CD4-positive, alpha-beta T cell (primary cell): ENCODE results near the gene PDE9A. TPM values are rescaled to one million over a fixed set of nuclear protein-coding genes. Genes with fewer than 3 reads are reported as not detected.

ENCODE experiments used
- ATAC-seq: fragments of 200-7000 bp; cut with Tn5 transposase; one replicate; pipeline ENCODE4 v1.10.0; 2022; ENCODE audit warnings: mild to moderate bottlenecking; ENCODE audit not compliant: poor library complexity
- CTCF ChIA-PET: fragments of 350-600 bp; sonication (Branson Sonifier 250); formaldehyde crosslinking; loops from one replicate; lab custom pipeline; 2021; ENCODE audit warnings: antibody characterized with exemption, inconsistent platforms; lab: Charles Lee
- POLR2A ChIA-PET: fragments of 350-600 bp; sonication (Branson Sonifier 250); formaldehyde crosslinking; loops from one replicate; lab custom pipeline; 2021; ENCODE audit warnings: antibody characterized with exemption, inconsistent platforms; lab: Charles Lee
- DNase-seq, 14 experiments: peaks; one replicate each; pipeline ENCODE4 v3.0.0-alpha.2; 2013 to 2020; ENCODE audit warnings: mixed read lengths in 2 of 14
- H3K27ac ChIP-seq, 2 donors: one replicate each; pipeline versions ENCODE4 v1.5.1 to v1.7.0; 2013; ENCODE audit warnings: low read length in 2 of 2, low read depth in 1 of 2, mild to moderate bottlenecking in 1 of 2
- H3K27me3 ChIP-seq, 2 experiments: 1 replicate in 1 of 2; 2 replicates in 1 of 2; pipeline versions ENCODE4 v1.6.1 to v1.7.0; 2013; ENCODE audit warnings: low read length in 2 of 2, control low read depth in 1 of 2, mild to moderate bottlenecking in 1 of 2, moderate library complexity in 1 of 2; ENCODE audit not compliant: insufficient read depth in 2 of 2, control insufficient read depth in 1 of 2
- H3K36me3 ChIP-seq: one replicate; pipeline ENCODE4 v1.6.1; 2013; ENCODE audit warnings: low read length, control low read depth; ENCODE audit not compliant: insufficient read depth
- H3K4me1 ChIP-seq: one replicate; pipeline ENCODE4 v1.6.1; 2013; ENCODE audit warnings: low read length, control low read depth; ENCODE audit not compliant: insufficient read depth
- H3K4me3 ChIP-seq: one replicate; pipeline ENCODE4 v1.5.1; 2013; ENCODE audit warnings: mild to moderate bottlenecking, low read length, moderate library complexity
- H3K9me3 ChIP-seq, 2 experiments: 1 replicate in 1 of 2; 2 replicates in 1 of 2; pipeline versions ENCODE4 v1.6.1 to v1.7.0; 2013; ENCODE audit warnings: low read length in 2 of 2, mild to moderate bottlenecking in 2 of 2, control low read depth in 1 of 2, moderate library complexity in 1 of 2; ENCODE audit not compliant: control insufficient read depth in 1 of 2, insufficient read depth in 1 of 2
- H3K27ac Mint-ChIP-seq: one replicate; pipeline ENCODE4 v1.8.0; 2020; ENCODE audit warnings: mixed read lengths
- H3K27me3 Mint-ChIP-seq: one replicate; pipeline ENCODE4 v1.8.0; 2021; ENCODE audit warnings: mixed read lengths
- H3K36me3 Mint-ChIP-seq: one replicate; pipeline ENCODE4 v1.8.0; 2021; ENCODE audit warnings: low read depth, mixed read lengths
- H3K4me1 Mint-ChIP-seq: one replicate; pipeline ENCODE4 v1.8.0; 2021; ENCODE audit warnings: low read depth, mixed read lengths
- H3K4me3 Mint-ChIP-seq: one replicate; pipeline ENCODE4 v1.8.0; 2020; ENCODE audit warnings: mild to moderate bottlenecking, mixed read lengths
- H3K9me3 Mint-ChIP-seq: one replicate; pipeline ENCODE4 v1.8.0; 2020; ENCODE audit warnings: mixed read lengths
- intact Hi-C, 2 experiments: fragments of 100-400 bp; cut with DNase I in 1 of 2; cut with micrococcal nuclease in 1 of 2; formaldehyde crosslinking; loops; one replicate each; pipeline versions ENCODE4 v1.15.1 to v1.9.0; 2023 to 2025; cut with DNase I, micrococcal nuclease
- total RNA-seq, 174 experiments: library from RNA in 2 of 174; stranded (reverse) in 2 of 174; gene quantifications; one replicate each; pipeline ENCODE4 v1.2.3 and lab custom pipeline; 2021 to 2026
- TF ChIP-seq, protein P1 (sequence below): fragments of 200-600 bp; IDR thresholded peaks from one replicate; pipeline ENCODE4 v1.8.0; 2022; ENCODE audit warnings: antibody characterized with exemption, mild to moderate bottlenecking

PDE9A gene
- total RNA-seq, 2 experiments from 2014 or later = 12.6 to 13.2 TPM

GRCh38 chr21:42790520-42791065, 137.2 kb downstream of the PDE9A start:
- intact Hi-C loops = no loop called here
- Mint-ChIP-seq H3K36me3 (no peaks in the 10 kb centered on the region), H3K4me3 (no peak overlapping the region), H3K9me3 (no peaks in the 10 kb centered on the region), H3K27me3 (no peaks in the 10 kb centered on the region), H3K27ac (no peak overlapping the region), H3K4me1 (peaks cover 17% of the 10 kb centered on the region)
- TF ChIP-seq, protein P1, sequence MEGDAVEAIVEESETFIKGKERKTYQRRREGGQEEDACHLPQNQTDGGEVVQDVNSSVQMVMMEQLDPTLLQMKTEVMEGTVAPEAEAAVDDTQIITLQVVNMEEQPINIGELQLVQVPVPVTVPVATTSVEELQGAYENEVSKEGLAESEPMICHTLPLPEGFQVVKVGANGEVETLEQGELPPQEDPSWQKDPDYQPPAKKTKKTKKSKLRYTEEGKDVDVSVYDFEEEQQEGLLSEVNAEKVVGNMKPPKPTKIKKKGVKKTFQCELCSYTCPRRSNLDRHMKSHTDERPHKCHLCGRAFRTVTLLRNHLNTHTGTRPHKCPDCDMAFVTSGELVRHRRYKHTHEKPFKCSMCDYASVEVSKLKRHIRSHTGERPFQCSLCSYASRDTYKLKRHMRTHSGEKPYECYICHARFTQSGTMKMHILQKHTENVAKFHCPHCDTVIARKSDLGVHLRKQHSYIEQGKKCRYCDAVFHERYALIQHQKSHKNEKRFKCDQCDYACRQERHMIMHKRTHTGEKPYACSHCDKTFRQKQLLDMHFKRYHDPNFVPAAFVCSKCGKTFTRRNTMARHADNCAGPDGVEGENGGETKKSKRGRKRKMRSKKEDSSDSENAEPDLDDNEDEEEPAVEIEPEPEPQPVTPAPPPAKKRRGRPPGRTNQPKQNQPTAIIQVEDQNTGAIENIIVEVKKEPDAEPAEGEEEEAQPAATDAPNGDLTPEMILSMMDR = no peak
- no peaks in the 10 kb centered on the region for H3K36me3 ChIP-seq
- ChIA-PET POLR2A (no interaction called here), CTCF (no interaction called here)
- DNase-seq (no peak), ATAC-seq (no peak)
- H3K9me3 ChIP-seq = peaks cover 0 to 18% of the 10 kb centered on the region in 2 experiments
- H3K4me3 ChIP-seq = no peak overlapping the region
- no peak overlapping the region for H3K27ac ChIP-seq
- no peaks in the 10 kb centered on the region for H3K27me3 ChIP-seq
- H3K4me1 ChIP-seq = peaks cover 2% of the 10 kb centered on the region

GRCh38 chr21:42793774-42794173, 140.4 kb downstream of the PDE9A start:
- DNase-seq (no peak), ATAC-seq (no peak)
- Histone ChIP-seq H3K4me1 (no peaks in the 10 kb centered on the region), H3K36me3 (no peaks in the 10 kb centered on the region), H3K27me3 (no peaks in the 10 kb centered on the region), H3K4me3 (no peak overlapping the region), H3K27ac (no peak overlapping the region), H3K9me3 (no peaks in the 10 kb centered on the region)
- no peak overlapping the region for H3K27ac Mint-ChIP-seq
- H3K4me3 Mint-ChIP-seq = no peak overlapping the region
- intact Hi-C loops = no loop called here
- ChIA-PET CTCF (no interaction called here), POLR2A (no interaction called here)
- no peaks in the 10 kb centered on the region for H3K36me3 Mint-ChIP-seq
- no peaks in the 10 kb centered on the region for H3K9me3 Mint-ChIP-seq
- TF ChIP-seq, protein P1 = no peak
- no peaks in the 10 kb centered on the region for H3K27me3 Mint-ChIP-seq
- H3K4me1 Mint-ChIP-seq = peaks cover 9% of the 10 kb centered on the region

- H3K27me3 ChIP-seq = no peaks in the 10 kb centered on the region
- no peak overlapping the region for H3K27ac ChIP-seq
- no peak for DNase-seq
- H3K4me3 ChIP-seq = no peak overlapping the region
- H3K36me3 Mint-ChIP-seq = no peaks in the 10 kb centered on the region
- intact Hi-C loops = no loop called here
- peaks cover 11% of the 10 kb centered on the region for H3K4me1 Mint-ChIP-seq
- H3K27ac Mint-ChIP-seq = no peak overlapping the region
- ChIA-PET CTCF (no interaction called here), POLR2A (no interaction called here)
- no peaks in the 10 kb centered on the region for H3K36me3 ChIP-seq
- ATAC-seq = no peak
- no peaks in the 10 kb centered on the region for H3K9me3 Mint-ChIP-seq
- H3K27me3 Mint-ChIP-seq = no peaks in the 10 kb centered on the region
- H3K4me1 ChIP-seq = no peaks in the 10 kb centered on the region
- TF ChIP-seq, protein P1 = no peak
- no peaks in the 10 kb centered on the region for H3K9me3 ChIP-seq
- H3K4me3 Mint-ChIP-seq = no peak overlapping the region
Measured at GRCh38 chr21:42794551-42794950, 141.1 kb downstream of the PDE9A start.
